Activated CD8-positive, alpha-beta memory T cell treated with anti-CD3 and anti-CD28 coated beads for 48 hours (primary cell): Measurements from ENCODE around the gene SKA2.
"Not testable (repeated sequence)": the region's sequence is repeated elsewhere in the genome, so short reads cannot be mapped to it uniquely, and the experiment has no call there.

Source experiments
- DNase-seq, 3 experiments: peaks; one replicate each; pipeline ENCODE4 v3.0.0-alpha.2; 2020; ENCODE audit warnings: low read depth in 2 of 3, low spot score in 2 of 3

Gene SKA2

DNA sequence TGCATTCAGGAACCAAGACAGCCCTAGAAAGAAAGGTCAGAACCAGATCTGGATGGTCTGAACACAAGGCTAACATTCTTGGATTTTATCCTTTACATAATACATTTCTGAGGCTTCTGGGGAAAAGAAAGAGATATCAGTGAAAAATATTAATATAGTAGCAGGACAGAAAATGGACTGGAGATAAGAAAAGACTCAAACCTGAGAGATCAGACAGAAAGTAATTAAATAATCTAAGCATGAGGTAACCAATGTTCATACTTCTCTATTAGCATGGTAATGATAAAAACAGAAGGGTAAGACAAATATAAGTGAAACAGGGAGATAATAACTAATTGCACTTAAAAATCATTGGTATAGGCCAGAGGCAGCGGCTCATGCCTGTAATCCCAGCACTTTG lies 53.8 kb downstream of the SKA2 start:
- no peak for DNase-seq

DNA sequence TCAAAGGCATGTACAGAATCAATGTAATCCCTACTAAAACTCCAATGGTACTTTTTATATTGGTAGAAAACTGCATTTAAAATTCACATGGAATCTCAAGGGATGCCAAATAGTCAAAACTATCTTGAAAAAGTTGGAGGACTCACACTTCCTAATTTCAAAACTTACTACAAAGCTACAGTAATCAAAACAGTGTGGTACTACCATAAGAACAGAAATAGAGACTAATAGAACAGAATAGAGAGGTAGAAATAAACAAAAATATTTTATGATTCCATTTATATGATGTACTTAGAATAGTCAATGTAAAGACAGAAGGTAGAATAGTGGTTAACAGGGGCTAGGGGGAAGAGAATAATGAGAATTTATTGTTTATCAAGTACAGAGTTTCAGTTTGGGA lies 57.1 kb downstream of the SKA2 start:
- no peak for DNase-seq

DNA sequence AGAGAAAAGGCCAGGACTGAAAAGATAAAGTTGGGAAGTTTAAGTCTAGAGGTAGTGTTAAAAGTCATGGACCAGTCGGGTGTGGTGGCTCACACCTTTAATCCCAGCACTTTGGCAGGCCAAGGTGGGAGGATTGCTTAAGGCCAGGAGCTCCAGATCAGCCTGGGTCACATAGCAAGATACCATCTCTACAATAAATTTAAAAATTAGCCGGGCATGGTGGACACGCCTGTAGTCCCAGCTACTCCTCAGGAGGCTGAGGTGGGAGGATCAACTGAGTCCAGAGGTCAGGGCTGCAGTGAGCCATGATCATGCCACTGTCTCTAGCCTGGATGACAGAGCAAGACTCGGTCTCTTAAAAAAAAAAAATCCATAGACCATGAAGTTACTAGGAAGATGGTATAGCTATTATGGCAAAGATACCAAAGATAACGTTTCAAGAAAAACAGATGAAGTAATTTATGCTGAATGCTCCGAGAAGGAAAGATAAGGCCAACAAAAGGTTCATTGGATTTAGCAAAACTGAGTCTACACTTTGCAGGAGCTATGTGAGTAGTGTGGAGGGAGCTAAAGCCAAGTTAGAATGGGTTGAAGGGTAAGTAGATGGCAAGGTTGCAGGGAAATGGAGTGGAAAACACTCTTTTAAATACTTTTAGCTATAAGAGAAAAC lies 60.0 kb downstream of the SKA2 start:
- DNase-seq, result no peak

DNA sequence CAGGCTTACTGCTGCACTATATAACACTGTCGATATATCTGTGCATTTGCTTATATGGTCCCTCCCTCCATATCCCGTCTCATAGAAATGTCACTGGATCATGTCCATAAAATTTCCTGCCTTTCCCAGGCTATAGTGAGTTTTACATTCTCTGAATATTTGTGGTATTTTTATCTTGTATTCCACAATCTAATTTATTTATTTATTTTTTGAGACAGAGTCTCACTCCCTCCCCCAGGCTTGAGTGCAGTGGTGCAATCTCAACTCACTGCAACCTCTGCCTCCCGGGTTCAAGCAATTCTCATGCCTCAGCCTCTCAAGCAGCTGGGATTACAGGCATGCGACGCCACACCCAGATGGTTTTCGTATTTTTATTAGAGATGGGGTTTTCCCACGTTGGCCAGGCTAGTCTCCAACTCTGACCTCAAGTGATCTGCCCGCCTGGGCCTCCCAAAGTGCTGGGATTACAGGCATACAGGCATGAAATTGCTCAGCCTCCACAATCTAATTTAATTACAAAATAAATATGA lies 61.2 kb downstream of the SKA2 start:
- DNase-seq, result no peak

DNA sequence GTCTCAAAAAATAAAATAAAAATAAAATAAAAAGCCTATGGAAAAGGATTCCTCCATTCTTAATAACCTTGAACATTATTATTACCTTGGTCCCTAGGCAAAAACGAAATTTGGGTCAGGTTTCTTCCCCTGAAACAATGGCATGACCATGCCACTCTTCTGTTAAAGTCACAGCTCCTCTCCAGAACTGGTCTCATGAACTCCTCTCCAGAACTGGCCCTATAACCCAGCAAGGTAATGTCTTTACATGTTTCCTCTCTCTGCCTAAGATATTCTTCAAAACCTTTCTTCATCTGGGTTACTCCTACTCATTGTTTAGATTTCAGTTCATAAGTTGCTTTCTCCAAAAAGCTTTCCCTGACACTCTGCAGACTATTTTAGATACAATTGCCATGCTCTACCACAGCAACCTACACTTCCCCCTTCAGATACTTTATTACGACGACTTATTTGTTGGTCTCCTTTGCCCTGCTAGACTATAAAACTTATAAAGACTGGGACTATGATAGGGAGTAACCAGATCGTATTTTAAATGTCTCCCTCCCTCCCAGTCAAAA lies 61.8 kb downstream of the SKA2 start:
- no peak for DNase-seq

DNA sequence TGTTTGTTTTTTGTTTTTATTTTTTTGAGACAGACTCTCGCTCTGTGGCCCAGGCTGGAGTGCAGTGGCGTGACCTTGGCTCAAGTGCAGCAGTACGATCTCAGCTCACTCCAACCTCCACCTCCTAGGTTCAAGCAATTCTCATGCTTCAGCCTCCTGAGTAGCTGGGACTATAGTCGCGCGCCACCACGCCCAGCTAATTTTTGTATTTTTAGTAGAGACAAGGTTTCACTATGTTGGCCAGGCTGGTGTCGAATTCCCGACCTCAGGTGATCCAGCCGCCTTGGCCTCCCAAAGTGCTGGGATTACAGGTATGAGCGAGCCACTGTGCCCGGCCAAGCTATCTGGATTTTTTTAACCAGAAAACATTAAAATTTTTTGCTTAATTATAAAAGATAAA lies 64.4 kb downstream of the SKA2 start:
- not testable (repeated sequence) for DNase-seq

DNA sequence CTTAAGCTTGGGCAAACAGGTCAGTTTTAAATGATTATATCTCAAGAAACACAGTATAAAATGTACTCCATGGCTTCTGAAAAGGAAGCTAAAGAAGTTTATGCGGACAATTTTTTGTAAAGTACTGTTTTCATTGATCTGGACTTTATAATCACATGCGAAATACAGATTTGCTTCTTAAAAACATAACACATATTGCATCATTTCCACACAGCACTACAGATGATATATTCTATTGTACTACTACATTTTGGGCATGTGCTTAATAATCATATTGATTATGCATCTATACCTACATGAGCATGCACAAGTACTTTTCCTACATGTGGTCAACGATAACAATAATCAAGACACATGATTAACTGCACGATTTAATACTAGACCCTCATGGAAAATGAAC lies 70.8 kb downstream of the SKA2 start:
- no peak for DNase-seq

DNA sequence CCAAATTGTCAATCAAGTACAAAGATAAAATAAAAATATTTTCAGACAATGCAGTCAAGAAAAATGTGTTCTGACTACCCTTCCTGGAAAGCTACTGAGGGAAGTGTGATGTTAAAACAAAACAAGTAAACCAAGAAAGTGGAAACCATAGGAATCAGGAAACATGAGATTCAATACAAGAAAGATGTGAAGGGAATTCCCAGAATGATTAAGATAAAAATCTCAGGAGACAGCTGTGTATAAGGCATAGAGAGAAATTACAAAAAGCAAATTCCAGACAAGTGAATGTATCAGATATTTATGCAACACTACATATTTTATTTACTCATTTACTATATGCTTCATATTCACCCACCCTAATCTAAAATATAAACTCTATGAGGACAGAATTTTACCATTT lies 80.5 kb downstream of the SKA2 start:
- no peak for DNase-seq

DNA sequence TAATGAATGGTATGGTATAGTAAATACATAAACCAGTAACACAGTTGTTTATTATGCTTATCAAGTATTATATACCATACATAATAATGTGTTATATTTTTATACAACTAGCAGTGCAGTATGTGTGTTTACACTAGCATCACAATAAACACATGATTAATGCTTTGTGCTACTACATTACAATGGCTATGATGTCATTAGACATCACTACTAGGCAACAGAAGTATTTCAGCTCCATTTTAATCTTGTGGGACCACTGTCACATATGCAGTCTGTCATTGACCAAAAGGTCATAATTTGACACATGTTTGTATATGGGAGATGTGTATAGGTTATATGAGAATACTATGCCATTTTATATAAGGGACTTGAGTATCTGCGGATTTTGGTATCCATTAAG lies 81.0 kb downstream of the SKA2 start:
- no peak for DNase-seq

DNA sequence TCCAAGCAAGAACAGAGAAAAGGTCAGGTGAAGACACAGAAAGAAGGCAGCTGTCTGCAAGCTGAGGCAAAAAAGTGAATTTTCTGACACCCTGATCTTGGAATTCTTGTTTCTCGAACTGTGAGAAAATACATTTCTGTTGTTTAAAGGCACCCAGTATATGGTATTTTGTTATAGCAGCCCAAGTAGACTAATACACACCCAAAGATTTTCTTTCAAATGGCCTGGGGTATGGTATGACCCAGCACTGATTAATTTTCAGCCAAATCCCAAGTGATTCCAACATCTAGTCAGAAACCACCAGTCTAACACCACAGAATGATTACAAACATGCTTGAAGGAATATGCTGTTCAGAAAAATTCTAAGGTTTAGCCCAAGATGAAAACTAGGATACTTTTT lies 85.1 kb downstream of the SKA2 start:
- no peak for DNase-seq

DNA sequence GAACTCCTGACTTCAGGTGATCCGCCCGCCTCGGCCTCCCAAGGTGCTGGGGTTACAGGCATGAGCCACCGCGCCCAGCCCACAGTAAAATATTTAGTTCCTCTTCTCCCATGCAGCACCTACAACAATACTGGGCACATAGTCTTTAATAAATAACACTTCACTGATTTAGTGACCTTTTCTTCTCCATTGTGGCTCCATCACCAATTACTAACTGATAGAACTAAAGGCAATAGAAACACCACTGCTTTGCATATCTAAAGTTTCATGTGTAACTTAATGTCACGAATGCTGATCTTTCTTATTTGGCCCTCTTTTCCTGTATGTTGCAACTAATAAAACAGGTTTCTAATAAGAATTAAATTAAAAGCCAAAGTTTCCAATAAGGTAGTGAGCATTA lies 87.2 kb downstream of the SKA2 start:
- no peak for DNase-seq

DNA sequence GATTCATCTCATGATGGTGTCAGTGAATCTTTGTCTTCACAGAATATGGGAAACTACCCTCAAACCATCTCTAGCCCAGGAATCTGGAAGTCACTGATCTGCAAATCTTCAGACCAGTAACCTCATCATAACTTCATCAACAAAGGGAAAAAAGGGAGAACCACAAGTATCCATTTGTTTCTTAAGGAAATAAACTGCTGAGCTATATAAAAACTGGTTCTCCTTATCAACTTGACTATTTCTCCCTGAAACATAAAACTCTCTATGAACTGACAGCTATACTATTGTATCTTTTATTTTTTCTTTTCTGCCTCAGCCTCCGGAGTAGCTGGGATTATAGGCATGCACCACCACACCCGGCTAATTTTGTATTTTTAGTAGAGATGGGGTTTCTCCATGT lies 87.6 kb downstream of the SKA2 start:
- DNase-seq, result no peak

DNA sequence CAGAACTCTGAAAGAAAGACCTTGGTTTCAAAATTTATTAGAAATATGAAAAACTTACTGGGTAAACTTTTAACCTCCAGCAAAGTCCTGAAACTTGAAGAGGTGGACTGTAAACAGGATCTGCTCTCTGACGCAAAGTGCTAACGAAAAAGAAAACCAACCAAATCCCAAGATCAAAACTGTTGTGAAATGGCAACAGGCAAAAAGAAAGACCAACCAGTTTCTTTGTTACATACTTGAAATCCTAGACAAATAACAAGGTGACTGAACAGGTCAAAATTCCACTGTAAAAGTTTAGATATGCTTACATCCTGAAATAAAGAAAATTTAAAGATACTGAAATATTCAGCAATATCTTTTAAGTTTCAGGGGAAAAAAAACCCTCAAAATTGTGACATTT lies 92.5 kb downstream of the SKA2 start:
- DNase-seq, result no peak
